Thyroid gland (tissue), 4 donors: Measurements from ENCODE around the gene RXYLT1. TPM values are rescaled to one million over a fixed set of nuclear protein-coding genes. Genes with fewer than 3 reads are reported as not detected.

ENCODE experiments used
- DNase-seq, 2 donors: peaks; one replicate each; pipeline ENCODE4 v3.0.0-alpha.2; 2019
- H3K27ac ChIP-seq, 3 donors: fragments of 200-600 bp; sonication (generic); 1 replicate in 2 of 3; 2 replicates in 1 of 3; pipeline ENCODE4 v1.5.1; 2016 to 2019; ENCODE audit warnings: mild to moderate bottlenecking in 1 of 3, moderate library complexity in 1 of 3
- H3K27me3 ChIP-seq: fragments of 200-600 bp; sonication (generic); one replicate; pipeline ENCODE4 v1.5.1; 2019
- H3K36me3 ChIP-seq, 2 donors: fragments of 200-600 bp; sonication (generic); one replicate each; pipeline ENCODE4 v1.5.1; 2016 to 2019
- H3K4me1 ChIP-seq, 2 donors: fragments of 200-600 bp; sonication (generic); one replicate each; pipeline ENCODE4 v1.5.1; 2017 to 2019
- H3K4me3 ChIP-seq, 3 donors: fragments of 200-600 bp; sonication (generic); replicated peaks in 1 of 3; 1 replicate in 2 of 3; 2 replicates in 1 of 3; pipeline ENCODE4 v1.5.1; 2016; ENCODE audit warnings: mild to moderate bottlenecking in 1 of 3
- H3K9me3 ChIP-seq: fragments of 200-600 bp; sonication (generic); one replicate; pipeline ENCODE4 v1.5.1; 2017
- CTCF ChIP-seq, 6 experiments: fragments of 200-600 bp in 3 of 6; fragments of 450-650 bp in 3 of 6; sonication (generic) in 3 of 6; IDR thresholded peaks; one replicate each; pipeline ENCODE4 v1.5.1; 2016 to 2019; ENCODE audit warnings: antibody characterized with exemption in 6 of 6, mild to moderate bottlenecking in 2 of 6, inconsistent platforms in 1 of 6, moderate library complexity in 1 of 6
- POLR2A ChIP-seq, 2 donors: fragments of 450-650 bp; IDR thresholded peaks; one replicate each; pipeline ENCODE4 v1.6.1; 2017; ENCODE audit warnings: antibody characterized with exemption in 2 of 2, mild to moderate bottlenecking in 2 of 2, moderate library complexity in 1 of 2
- WGBS, 2 donors: methylation state at CpG; one replicate each; pipeline ENCODE4 v1.1.5; 2017; 5-methylcytosine and 5-hydroxymethylcytosine counted together
- intact Hi-C: fragments of 100-400 bp; cut with DNase I; formaldehyde crosslinking; loops from one replicate; pipeline ENCODE4 v1.15.1; 2023
- total RNA-seq, 4 donors: library from RNA; depleted of rRNA; stranded (reverse); fragments of >200 nt; gene quantifications; one replicate each; pipeline ENCODE4 v1.2.3, GENCODE V29; 2016

RXYLT1 gene
- total RNA-seq, 4 donors from 2014 or later: 11.9 to 30.0 (median 16.8) TPM

- WGBS, 2 donors: 70 to 74% methylated on average over 5 of the region's 5 CpGs
- intact Hi-C loops: no loop called here
- Histone ChIP-seq H3K9me3 (no peaks in the 10 kb centered on the region), H3K36me3 (no peaks in the 10 kb centered on the region), H3K27me3 (no peaks in the 10 kb centered on the region), H3K4me1 (no peaks in the 10 kb centered on the region), H3K4me3 (no peak overlapping the region), H3K27ac (no peak overlapping the region)
- DNase-seq: no peak
- TF ChIP-seq CTCF (IDR thresholded peaks at IDR 0.05) (no peak), POLR2A (IDR thresholded peaks at IDR 0.05) (no peak)
These were observed 32.2 kb upstream of the RXYLT1 start for GRCh38 chr12:63747553-63747952.

- intact Hi-C loops: no loop called here
- no peaks in the 10 kb centered on the region for H3K36me3 ChIP-seq
- no peaks in the 10 kb centered on the region for H3K27me3 ChIP-seq
- DNase-seq: no peak
- H3K4me1 ChIP-seq: no peaks in the 10 kb centered on the region
- no peak for TF ChIP-seq POLR2A (IDR thresholded peaks at IDR 0.05)
- TF ChIP-seq CTCF (IDR thresholded peaks at IDR 0.05): no peak
- 36 to 58% methylated on average over 2 of the region's 2 CpGs for WGBS, 2 donors
- H3K4me3 ChIP-seq: no peak overlapping the region
- no peak overlapping the region for H3K27ac ChIP-seq
- H3K9me3 ChIP-seq: no peaks in the 10 kb centered on the region
These were observed 27.4 kb upstream of the RXYLT1 start for GRCh38 chr12:63752283-63752682.

- no peak for DNase-seq
- no peak for TF ChIP-seq CTCF (IDR thresholded peaks at IDR 0.05)
- no peak for TF ChIP-seq POLR2A (IDR thresholded peaks at IDR 0.05)
- H3K36me3 ChIP-seq: no peaks in the 10 kb centered on the region
- H3K4me1 ChIP-seq: no peaks in the 10 kb centered on the region
- H3K9me3 ChIP-seq: no peaks in the 10 kb centered on the region
- H3K27ac ChIP-seq: no peak overlapping the region
- intact Hi-C loops: no loop called here
- H3K27me3 ChIP-seq: no peaks in the 10 kb centered on the region
- WGBS, 2 donors: 88 to 93% methylated on average over 2 of the region's 2 CpGs
- no peak overlapping the region for H3K4me3 ChIP-seq
These were observed 26.9 kb upstream of the RXYLT1 start for GRCh38 chr12:63752841-63753240.

GRCh38 chr12:63753743-63754142, 26.0 kb upstream of the RXYLT1 start:
- H3K36me3 ChIP-seq: no peaks in the 10 kb centered on the region
- TF ChIP-seq POLR2A (IDR thresholded peaks at IDR 0.05): no peak
- TF ChIP-seq CTCF (IDR thresholded peaks at IDR 0.05): no peak
- H3K27ac ChIP-seq: no peak overlapping the region

GRCh38 chr12:63764481-63764880, 15.2 kb upstream of the RXYLT1 start:
- intact Hi-C loops: no loop called here
- 87 to 90% methylated on average over 3 of the region's 3 CpGs for WGBS, 2 donors
- H3K36me3 ChIP-seq: no peaks in the 10 kb centered on the region

More at GRCh38 chr12:63753743-63754142, 26.0 kb upstream of the RXYLT1 start:
- intact Hi-C loops: no loop called here
- Histone ChIP-seq H3K9me3 (no peaks in the 10 kb centered on the region), H3K4me3 (no peak overlapping the region), H3K27me3 (no peaks in the 10 kb centered on the region), H3K4me1 (no peaks in the 10 kb centered on the region)
- no peak for DNase-seq

More at GRCh38 chr12:63764481-63764880, 15.2 kb upstream of the RXYLT1 start:
- Histone ChIP-seq H3K9me3 (no peaks in the 10 kb centered on the region), H3K27ac (no peak overlapping the region), H3K4me3 (no peak overlapping the region), H3K4me1 (no peaks in the 10 kb centered on the region), H3K27me3 (no peaks in the 10 kb centered on the region)
- no peak for TF ChIP-seq POLR2A (IDR thresholded peaks at IDR 0.05)
- no peak for TF ChIP-seq CTCF (IDR thresholded peaks at IDR 0.05)
- DNase-seq: no peak
